HG02884 (cell line): ENCODE results near the gene CCDC175.
A peak's percentile ranks its signal among the peaks of the same experiment; 100 is the strongest.

Experiments used
- ATAC-seq: cut with Tn5 transposase; IDR thresholded peaks from one replicate; pipeline ENCODE4 v1.9.1; 2021; ENCODE audit warnings: mild to moderate bottlenecking, moderate library complexity; ENCODE audit not compliant: unreplicated experiment

Gene CCDC175

GRCh38 chr14:59576332-59577294 is at the start of gene CCDC175:
CCDC175 (minus strand) TSS chr14:59576812; CDS start chr14:59576775, 37 bp downstream.
- peak; percentile 99 for ATAC-seq

DNA sequence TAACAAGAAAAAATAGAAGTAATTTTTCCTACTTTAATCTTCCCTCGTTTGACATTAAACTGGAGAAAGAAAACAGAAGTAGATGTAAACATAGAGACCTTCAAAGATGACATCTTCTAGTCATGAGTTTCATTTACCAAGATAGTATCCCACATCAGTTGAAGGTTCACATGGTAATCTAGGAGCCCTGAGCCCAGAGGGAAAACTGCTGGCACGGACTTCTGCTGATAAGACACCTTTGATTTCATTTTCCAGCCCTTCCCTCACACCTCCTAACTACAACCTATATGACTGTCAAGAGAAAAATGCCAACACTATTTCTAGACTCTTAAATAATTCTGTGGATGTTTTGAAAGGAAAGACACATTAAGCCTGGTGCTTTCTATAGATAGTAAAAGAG is 46.0 kb upstream of the CCDC175 start:
- ATAC-seq, result no peak

DNA sequence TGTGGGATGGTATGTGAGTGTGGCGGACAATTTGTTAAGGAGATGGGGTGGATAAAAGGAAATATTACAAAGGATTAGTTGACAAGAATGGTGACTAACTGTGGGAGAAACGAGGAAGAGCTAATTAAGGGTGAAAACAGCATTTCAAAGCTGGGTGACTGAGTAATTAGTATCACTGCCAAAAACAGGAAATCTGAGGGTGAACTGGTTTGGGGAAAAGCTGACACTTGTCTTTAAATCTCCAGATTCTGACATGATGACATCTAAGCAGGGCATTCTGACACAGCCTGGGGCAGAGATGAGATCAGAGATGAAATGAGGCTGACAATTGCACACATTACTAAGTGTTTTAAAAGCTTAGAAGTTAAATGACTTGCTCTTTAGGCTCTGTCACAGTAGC is 42.4 kb upstream of the CCDC175 start:
- no peak for ATAC-seq

GRCh38 chr14:59601056-59601455 is 24.4 kb upstream of the CCDC175 start:
- no peak for ATAC-seq

- ATAC-seq, result no peak
Measured at GRCh38 chr14:59600211-59600945, 23.8 kb upstream of the CCDC175 start.

GRCh38 chr14:59595071-59595470 is 18.5 kb upstream of the CCDC175 start:
- ATAC-seq, result no peak

GRCh38 chr14:59591641-59592370 is 15.2 kb upstream of the CCDC175 start:
- ATAC-seq, result no peak

DNA sequence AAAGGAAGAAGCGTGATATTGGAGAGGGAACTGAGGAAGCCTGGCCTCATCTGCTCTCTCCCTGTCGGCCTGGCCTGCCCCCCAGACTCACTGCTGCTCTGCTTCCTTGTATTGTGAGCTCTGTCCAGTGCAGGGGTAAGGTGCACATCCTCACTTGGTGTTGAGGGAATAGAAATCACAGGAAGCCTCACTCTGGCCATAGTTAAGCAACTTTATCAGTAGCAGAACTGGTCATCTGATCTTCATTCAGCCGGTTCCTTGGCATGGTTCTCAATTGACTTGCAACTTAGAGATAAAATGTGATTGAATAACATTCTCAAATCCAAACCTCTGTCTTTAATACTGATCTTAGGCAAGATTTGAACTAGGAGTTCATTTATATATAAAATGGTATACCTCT is 11.5 kb upstream of the CCDC175 start:
- ATAC-seq, result no peak

GRCh38 chr14:59585891-59586554 is 9.4 kb upstream of the CCDC175 start:
- no peak for ATAC-seq

GRCh38 chr14:59583755-59584154 is 7.1 kb upstream of the CCDC175 start:
- ATAC-seq, result no peak

- ATAC-seq, result no peak
Measured at GRCh38 chr14:59582845-59583509, 6.4 kb upstream of the CCDC175 start.

DNA sequence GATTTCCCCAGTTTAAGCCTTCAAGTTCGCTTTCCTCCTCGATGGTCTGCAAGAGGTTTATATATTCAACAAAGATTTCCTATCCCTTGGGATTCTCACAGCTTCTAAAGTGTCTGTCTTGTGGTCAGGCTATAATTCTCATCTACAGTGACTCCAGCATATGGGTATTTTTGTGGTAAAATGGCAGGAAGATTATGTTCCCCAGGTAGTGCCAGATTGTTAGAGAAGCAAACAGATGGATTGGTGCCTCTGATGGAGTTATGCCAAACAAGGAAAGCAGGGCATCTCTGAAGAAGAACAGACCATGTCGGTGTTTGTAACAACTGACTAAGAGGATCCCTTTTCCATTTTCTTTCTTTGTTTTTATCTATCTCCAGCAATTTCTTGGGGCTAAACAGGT is 5.5 kb upstream of the CCDC175 start:
- ATAC-seq, result no peak

GRCh38 chr14:59580911-59581310 is 4.3 kb upstream of the CCDC175 start:
- ATAC-seq, result no peak

DNA sequence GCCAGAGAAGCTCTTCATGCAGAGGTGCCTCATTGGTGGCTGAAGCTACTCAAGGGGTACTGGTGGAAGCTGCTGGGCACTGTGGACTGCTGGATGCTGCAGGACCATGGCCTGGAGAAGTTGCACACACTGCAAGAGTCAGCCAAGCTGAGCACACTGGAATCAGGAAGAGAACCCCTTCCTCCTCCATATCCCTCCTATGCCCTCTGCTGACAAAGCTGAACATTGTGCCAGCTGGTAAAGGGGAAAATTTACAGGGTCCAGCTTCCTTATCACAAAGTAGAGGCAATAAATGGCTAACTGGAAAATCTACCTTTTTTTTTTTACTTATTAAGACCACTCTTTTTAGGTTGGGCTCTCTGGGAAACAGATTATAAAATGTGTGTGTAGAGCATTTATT is 6.5 kb downstream of the CCDC175 start:
- ATAC-seq, result no peak

DNA sequence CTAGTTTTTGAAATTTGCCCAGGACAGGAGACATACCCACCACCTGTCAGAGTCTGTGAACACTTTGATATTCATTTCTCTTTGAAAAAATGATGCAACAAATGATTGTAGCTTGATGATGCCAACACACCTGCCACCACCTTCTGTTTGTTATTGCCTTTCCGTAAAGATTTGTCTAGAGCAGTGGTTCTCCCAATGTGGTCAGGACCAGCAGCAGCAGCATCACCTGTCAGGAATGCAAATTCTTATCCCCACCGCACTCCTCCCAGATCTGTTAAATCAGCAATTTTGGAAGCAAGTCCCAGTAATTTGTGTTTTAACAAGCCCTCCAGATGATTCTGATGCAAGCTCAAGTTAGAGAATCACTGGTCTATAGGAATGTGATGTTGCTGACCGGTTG is 9.9 kb downstream of the CCDC175 start:
- ATAC-seq, result no peak

GRCh38 chr14:59566296-59566695 is 10.3 kb downstream of the CCDC175 start:
- ATAC-seq, result no peak

- no peak for ATAC-seq
Measured at GRCh38 chr14:59565087-59565486, 11.5 kb downstream of the CCDC175 start.

DNA sequence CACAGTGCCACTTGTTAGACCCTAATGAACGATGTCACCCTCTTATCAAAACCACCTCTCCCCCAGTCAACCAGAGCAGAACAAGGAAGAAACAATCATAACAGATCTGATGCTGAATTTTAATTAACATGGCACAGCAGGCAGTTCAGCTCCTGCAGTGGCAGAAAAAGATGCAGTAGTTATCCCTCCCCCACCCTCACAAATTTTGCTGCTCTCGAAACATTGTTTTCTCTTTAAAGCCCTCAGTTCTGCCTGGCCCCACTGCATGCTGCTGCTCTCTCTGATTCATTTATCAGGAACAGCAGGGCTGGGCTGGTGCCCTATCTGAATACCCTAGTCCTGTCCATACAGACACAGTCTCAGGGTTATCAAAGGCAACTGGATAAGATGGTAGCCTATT is 12.2 kb downstream of the CCDC175 start:
- ATAC-seq, result no peak

DNA sequence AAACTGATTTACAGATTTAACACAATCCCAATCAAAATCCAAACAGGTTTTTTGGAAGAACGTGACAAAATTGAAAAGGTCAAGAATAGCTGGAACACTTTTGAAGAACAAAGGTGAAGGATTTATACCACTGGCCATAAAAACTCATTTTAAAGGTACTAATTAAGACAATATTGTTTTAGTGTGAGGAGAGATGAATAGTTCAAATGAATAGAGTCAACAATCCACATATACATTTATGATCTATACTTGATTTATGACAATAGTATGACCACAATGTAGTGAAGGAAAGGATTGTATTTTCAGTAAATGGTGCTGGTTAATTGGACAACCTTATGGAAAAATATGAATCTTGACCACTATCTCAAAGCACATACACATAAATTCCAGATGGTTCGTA is 29.3 kb downstream of the CCDC175 start:
- no peak for ATAC-seq

DNA sequence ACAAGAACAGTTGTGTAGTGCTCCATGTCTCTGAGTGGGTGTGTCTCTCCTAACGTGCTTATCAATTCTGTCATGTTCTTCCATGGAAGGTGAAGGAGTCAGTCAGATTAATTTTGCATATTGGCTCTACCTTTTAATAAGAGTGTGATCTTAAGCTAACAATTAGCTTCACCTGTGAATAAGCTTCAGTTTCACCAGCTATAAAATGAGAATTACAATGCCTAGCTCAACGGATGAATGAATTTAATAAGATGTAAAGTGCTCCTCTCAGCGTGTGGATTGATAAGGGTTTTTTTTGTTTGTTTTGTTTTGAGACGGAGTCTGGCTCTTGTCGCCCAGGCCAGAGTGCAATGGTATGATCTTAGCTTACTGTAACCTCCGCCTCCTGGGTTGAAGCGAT is 32.7 kb downstream of the CCDC175 start:
- no peak for ATAC-seq
